ENCODE results near the gene FADS2. TPM values are rescaled to one million over a fixed set of nuclear protein-coding genes. Genes with fewer than 3 reads are reported as not detected.

FADS2 gene
- total RNA-seq, 1 donor from 2014 or later, result 10.9 TPM

DNA sequence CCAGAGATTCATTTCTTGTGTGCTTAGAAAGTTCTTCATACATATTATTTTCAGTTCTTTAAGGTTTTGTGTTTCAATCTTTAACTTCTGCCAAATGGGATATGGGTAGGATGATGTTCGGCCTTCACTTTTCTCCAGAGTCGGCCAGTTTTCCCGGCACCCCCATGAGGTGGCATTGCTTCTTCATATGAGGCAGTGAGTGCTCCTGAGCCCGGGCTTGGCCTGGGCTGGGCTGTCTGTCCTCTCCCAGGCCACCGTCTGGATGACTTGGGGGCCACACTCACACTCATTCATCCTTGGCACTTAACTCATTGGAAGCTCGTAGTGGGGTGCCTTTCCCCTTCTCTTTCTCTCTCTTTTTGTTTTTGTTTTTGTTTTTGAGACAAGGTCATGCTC, 23.8 kb downstream of the FADS2 start:
- ATAC-seq (ENCODE audit: low read depth), result no peak
- no peak for DNase-seq
- Mint-ChIP-seq H3K27me3 (no peaks in the 10 kb centered on the region), H3K36me3 (ENCODE audit: low read depth) (no peaks in the 10 kb centered on the region), H3K9me3 (no peaks in the 10 kb centered on the region), H3K4me3 (no peak overlapping the region), H3K4me1 (no peaks in the 10 kb centered on the region), H3K27ac (no peak overlapping the region)
- POLR2A ChIA-PET, result no interaction called here
- TF ChIP-seq, protein P1, sequence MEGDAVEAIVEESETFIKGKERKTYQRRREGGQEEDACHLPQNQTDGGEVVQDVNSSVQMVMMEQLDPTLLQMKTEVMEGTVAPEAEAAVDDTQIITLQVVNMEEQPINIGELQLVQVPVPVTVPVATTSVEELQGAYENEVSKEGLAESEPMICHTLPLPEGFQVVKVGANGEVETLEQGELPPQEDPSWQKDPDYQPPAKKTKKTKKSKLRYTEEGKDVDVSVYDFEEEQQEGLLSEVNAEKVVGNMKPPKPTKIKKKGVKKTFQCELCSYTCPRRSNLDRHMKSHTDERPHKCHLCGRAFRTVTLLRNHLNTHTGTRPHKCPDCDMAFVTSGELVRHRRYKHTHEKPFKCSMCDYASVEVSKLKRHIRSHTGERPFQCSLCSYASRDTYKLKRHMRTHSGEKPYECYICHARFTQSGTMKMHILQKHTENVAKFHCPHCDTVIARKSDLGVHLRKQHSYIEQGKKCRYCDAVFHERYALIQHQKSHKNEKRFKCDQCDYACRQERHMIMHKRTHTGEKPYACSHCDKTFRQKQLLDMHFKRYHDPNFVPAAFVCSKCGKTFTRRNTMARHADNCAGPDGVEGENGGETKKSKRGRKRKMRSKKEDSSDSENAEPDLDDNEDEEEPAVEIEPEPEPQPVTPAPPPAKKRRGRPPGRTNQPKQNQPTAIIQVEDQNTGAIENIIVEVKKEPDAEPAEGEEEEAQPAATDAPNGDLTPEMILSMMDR (IDR thresholded peaks at IDR 0.05), result no peak
- intact Hi-C loops (cut with micrococcal nuclease), result no loop called here
- CTCF ChIA-PET, result no interaction called here

DNA sequence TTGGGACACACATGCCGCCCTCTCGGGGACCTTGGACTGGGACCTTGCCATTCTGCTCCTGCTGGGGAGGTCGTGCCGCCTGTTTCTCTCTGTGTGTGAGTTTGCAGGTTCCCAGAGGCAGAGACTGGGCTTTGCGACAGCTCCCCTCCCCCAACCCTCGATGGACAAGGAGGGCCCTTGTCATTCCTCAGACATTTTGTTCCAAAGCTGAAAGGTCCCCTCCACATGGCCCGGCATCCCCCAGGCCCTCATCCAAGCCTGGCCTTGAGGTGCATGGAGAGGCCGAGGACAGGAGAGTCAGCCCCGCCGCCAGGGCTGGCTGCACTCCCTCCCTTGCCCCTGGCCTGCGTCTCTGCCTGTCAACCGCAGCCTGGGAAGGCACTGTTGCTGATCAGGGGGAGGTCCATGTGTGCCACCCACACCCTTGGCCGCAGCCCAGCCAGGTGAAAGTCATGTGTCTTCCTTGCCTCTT, 25.6 kb downstream of the FADS2 start:
- TF ChIP-seq, protein P1 (IDR thresholded peaks at IDR 0.05), result no peak
- Mint-ChIP-seq H3K4me3 (no peak overlapping the region), H3K36me3 (ENCODE audit: low read depth) (no peaks in the 10 kb centered on the region), H3K4me1 (no peaks in the 10 kb centered on the region), H3K27me3 (no peaks in the 10 kb centered on the region), H3K9me3 (no peaks in the 10 kb centered on the region), H3K27ac (no peak overlapping the region)
- POLR2A ChIA-PET, result interaction anchor here (0.6 to 0.7 kb wide), 3 partner anchors 33 to 1713 kb away, joined by 3 to 7 read pairs (median 6); no protein-coding TSS in a partner anchor
- CTCF ChIA-PET, result no interaction called here
- no peak for ATAC-seq (ENCODE audit: low read depth)
- intact Hi-C loops (cut with micrococcal nuclease), result no loop called here
- no peak for DNase-seq

DNA sequence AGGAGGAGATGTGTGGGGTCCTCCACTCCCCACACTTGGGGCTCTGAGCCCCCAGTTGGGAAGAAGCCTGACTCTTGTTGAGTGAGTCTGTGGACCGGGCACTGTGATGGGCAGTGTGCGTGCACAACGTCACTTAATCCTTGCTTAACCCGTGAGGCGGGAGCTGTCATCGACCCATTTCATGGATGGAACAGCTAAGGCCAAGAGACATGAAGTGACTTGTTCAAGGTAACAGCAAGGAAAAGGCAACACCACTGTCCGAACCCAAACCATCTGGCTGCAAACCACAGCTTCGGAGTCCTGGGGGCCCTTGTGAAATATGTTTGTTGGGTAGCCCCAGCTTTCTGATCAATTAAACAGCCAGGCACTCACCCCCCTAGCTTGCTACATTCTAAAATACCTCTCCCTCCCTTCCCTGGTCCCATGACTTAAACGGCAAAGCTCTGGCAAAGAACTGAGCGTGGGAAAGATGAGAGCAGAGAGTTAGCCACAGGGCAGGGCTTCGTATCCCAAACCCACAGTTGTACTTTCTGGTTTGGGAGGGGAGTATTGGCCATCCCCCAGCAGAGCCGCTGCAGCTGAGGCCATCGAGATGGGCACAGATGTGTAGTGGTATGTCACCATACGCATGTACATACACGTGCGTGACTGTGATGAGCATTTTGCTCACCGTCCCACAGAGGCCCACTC, 26.3 kb downstream of the FADS2 start:
- H3K36me3 Mint-ChIP-seq (ENCODE audit: low read depth), result peaks cover 2% of the 10 kb centered on the region
- no peaks in the 10 kb centered on the region for H3K4me1 Mint-ChIP-seq
- no peak for ATAC-seq (ENCODE audit: low read depth)
- H3K9me3 Mint-ChIP-seq, result no peaks in the 10 kb centered on the region
- TF ChIP-seq, protein P1 (IDR thresholded peaks at IDR 0.05), result no peak
- intact Hi-C loops (cut with micrococcal nuclease), result no loop called here
- H3K27ac Mint-ChIP-seq, result no peak overlapping the region
- POLR2A ChIA-PET, result no interaction called here
- CTCF ChIA-PET, result no interaction called here
- no peaks in the 10 kb centered on the region for H3K27me3 Mint-ChIP-seq
- DNase-seq, result no peak
- H3K4me3 Mint-ChIP-seq, result no peak overlapping the region

DNA sequence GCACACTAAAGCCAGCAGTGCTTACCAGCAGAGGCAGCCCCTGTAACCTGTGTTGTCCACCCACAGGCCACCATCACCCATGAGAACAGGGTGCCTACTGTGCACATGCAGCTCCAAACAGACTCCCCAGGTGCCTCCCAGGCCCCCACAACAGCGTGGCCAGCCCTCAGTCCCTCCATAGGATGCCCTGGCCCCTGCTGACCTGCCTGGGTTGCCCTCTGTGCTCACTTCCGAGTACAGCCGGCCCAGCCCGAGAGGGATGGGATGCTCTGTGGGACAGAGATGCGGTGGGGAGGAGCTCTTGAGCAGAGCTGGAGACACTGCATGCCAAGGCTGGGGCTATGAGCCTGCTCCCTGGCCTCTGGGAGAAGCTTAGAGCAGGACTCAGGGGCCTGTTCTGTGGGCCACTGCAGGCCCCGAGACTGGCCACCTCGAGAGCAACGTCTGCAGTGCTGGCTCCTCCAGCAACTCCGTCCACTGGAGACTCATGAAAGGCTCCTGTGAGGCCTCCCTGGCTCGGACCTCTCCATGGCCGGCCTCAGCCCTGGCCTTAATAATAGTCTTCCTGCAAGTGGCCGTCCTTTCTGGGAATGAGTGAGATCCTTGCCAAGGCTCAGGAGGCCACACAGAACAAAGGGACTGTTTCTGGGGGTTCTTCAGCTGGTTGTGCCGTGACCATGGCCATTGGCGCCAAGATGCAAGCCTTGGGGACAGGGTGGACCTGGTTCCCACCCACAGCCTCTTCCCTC, 27.0 kb downstream of the FADS2 start:
- ATAC-seq (ENCODE audit: low read depth) (no peak), DNase-seq (no peak)
- CTCF ChIA-PET, result no interaction called here
- intact Hi-C loops (cut with micrococcal nuclease), result no loop called here
- Mint-ChIP-seq H3K27me3 (no peaks in the 10 kb centered on the region), H3K4me3 (no peak overlapping the region), H3K4me1 (no peaks in the 10 kb centered on the region), H3K36me3 (ENCODE audit: low read depth) (peaks cover 4% of the 10 kb centered on the region), H3K27ac (no peak overlapping the region), H3K9me3 (no peaks in the 10 kb centered on the region)
- TF ChIP-seq, protein P1 (IDR thresholded peaks at IDR 0.05), result no peak
- POLR2A ChIA-PET, result no interaction called here

DNA sequence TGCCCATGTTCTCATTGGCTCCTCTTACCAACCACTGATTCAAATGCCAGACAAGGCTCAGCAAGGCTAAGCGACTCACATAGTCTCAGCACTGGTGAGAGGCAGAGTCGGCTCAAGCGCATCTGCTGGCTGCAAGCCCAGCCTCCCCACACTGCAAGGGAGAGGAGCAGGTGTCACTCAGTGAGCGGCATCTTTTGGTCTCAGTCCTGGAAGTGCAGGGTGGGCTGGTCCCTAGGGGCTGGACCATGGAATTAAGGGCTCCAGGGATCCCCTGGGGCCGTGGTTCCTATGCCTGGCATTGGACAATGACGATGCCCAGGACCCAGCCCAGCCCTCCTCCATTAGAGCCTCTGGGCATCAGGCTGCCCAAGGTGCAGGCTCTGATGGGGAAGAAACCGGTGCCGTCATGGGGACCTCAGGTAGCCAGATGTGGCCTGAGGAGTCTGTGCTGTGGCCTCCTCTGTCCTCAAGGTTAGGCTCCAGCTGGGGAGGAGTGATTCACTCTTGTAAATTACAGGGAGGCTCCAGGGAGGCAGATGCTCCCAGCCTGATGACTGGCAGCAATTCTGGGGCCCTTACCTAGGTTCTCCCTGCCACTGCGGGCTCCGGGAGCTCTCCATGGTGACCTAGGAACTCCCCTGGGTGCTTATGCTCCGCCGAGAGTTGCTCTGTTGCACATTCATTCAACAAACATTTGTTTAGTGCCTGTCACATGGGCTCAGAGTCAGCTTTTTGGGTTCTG, 28.0 kb downstream of the FADS2 start:
- H3K36me3 Mint-ChIP-seq (ENCODE audit: low read depth), result peaks cover 6% of the 10 kb centered on the region
- intact Hi-C loops (cut with micrococcal nuclease), result no loop called here
- ATAC-seq (ENCODE audit: low read depth), result no peak
- TF ChIP-seq, protein P1 (IDR thresholded peaks at IDR 0.05), result no peak
- H3K4me3 Mint-ChIP-seq, result no peak overlapping the region
- ChIA-PET CTCF (no interaction called here), POLR2A (no interaction called here)
- no peaks in the 10 kb centered on the region for H3K9me3 Mint-ChIP-seq
- H3K27me3 Mint-ChIP-seq, result no peaks in the 10 kb centered on the region
- DNase-seq, result no peak
- H3K4me1 Mint-ChIP-seq, result no peaks in the 10 kb centered on the region
- no peak overlapping the region for H3K27ac Mint-ChIP-seq
